Measurements from ENCODE around the gene EXD2.
"Not testable (repeated sequence)": the region's sequence is repeated elsewhere in the genome, so short reads cannot be mapped to it uniquely, and the experiment has no call there.

GRCh38 chr14:69217663-69218062 lies 26.4 kb downstream of the EXD2 start:
- TF ChIP-seq POLR2A (IDR thresholded peaks at IDR 0.05); CTCF (IDR thresholded peaks at IDR 0.05 in 4 of 5, conservative IDR thresholded peaks at IDR 0.05 in 1 of 5): not testable (repeated sequence)
